Neural progenitor cell (in vitro differentiated cells): ENCODE data around the gene CCDC6.

Experiments used
- EZH2 ChIP-seq: fragments of 200-600 bp; sonication (generic); IDR thresholded peaks from 2 replicates; pipeline ENCODE4 v1.6.1; 2017; ENCODE audit warnings: antibody characterized with exemption, mild to moderate bottlenecking, moderate library complexity
- EZH2phosphoT487 ChIP-seq: fragments of 200-600 bp; sonication (generic); IDR thresholded peaks from 2 replicates; pipeline ENCODE4 v1.6.1; 2017; ENCODE audit warnings: antibody characterized with exemption
- TF ChIP-seq, protein P1 (sequence below): fragments of 200-600 bp; sonication (generic); IDR thresholded peaks from 2 replicates; pipeline ENCODE4 v1.5.1; 2017; ENCODE audit warnings: antibody characterized with exemption, mild to moderate bottlenecking

DNA sequence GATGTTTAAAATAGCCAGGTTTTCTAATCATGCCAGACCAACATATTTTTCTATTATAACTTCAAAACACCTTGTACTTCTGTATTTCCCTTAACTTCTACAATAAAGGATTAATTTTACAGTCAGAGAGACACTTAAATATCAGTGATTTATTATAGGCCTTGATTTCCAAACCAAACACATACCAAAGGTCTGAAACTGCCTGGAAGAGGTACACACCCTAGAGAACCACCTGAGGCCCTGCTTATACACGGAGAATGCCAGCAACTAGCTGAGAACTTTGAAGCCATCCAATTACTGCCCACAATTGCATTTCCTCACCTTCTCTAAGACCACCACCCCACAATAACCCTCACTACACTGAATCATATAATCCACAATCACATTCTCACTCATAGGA is 4.9 kb downstream of the CCDC6 start:
- TF ChIP-seq, protein P1, sequence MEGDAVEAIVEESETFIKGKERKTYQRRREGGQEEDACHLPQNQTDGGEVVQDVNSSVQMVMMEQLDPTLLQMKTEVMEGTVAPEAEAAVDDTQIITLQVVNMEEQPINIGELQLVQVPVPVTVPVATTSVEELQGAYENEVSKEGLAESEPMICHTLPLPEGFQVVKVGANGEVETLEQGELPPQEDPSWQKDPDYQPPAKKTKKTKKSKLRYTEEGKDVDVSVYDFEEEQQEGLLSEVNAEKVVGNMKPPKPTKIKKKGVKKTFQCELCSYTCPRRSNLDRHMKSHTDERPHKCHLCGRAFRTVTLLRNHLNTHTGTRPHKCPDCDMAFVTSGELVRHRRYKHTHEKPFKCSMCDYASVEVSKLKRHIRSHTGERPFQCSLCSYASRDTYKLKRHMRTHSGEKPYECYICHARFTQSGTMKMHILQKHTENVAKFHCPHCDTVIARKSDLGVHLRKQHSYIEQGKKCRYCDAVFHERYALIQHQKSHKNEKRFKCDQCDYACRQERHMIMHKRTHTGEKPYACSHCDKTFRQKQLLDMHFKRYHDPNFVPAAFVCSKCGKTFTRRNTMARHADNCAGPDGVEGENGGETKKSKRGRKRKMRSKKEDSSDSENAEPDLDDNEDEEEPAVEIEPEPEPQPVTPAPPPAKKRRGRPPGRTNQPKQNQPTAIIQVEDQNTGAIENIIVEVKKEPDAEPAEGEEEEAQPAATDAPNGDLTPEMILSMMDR, result no peak
- no peak for TF ChIP-seq EZH2phosphoT487
- TF ChIP-seq EZH2, result no peak
